CD4-positive, alpha-beta memory T cell (primary cell): ENCODE measurements around the gene ARHGAP44. TPM values are rescaled to one million over a fixed set of nuclear protein-coding genes. Genes with fewer than 3 reads are reported as not detected.
"Not testable (repeated sequence)": the region's sequence is repeated elsewhere in the genome, so short reads cannot be mapped to it uniquely, and the experiment has no call there.

Experiments
- CTCF ChIA-PET: fragments of 350-600 bp; sonication (Branson Sonifier 250); formaldehyde crosslinking; loops from one replicate; lab custom pipeline; 2021; ENCODE audit warnings: inconsistent platforms; ENCODE audit not compliant: partially characterized antibody; lab: Charles Lee
- POLR2A ChIA-PET: fragments of 350-600 bp; sonication (Branson Sonifier 250); formaldehyde crosslinking; loops from one replicate; lab custom pipeline; 2021; ENCODE audit not compliant: partially characterized antibody; lab: Charles Lee
- DNase-seq, 5 donors: peaks; one replicate each; pipeline versions ENCODE4 v3.0.0 to v3.0.0-alpha.2; 2020 to 2022; ENCODE audit warnings: mixed read lengths in 1 of 5
- H3K27ac ChIP-seq: one replicate; pipeline ENCODE4 v1.7.0; 2013; ENCODE audit warnings: low read depth, low read length
- H3K27me3 ChIP-seq: 2 replicates; pipeline ENCODE4 v1.7.0; 2013; ENCODE audit warnings: mild to moderate bottlenecking, low read length, moderate library complexity; ENCODE audit not compliant: insufficient read depth
- H3K36me3 ChIP-seq: 2 replicates; pipeline ENCODE4 v1.7.0; 2013; ENCODE audit warnings: mild to moderate bottlenecking, low read length, moderate library complexity; ENCODE audit not compliant: insufficient read depth
- H3K4me1 ChIP-seq: 2 replicates; pipeline ENCODE4 v1.7.0; 2013; ENCODE audit warnings: mild to moderate bottlenecking, low read length, moderate library complexity; ENCODE audit not compliant: insufficient read depth
- H3K4me3 ChIP-seq, 2 donors: one replicate each; pipeline ENCODE4 v1.7.0; 2013; ENCODE audit warnings: low read length in 2 of 2, mild to moderate bottlenecking in 1 of 2
- H3K9me3 ChIP-seq, 2 donors: one replicate each; pipeline ENCODE4 v1.7.0; 2013; ENCODE audit warnings: low read length in 2 of 2, control low read depth in 1 of 2; ENCODE audit not compliant: control insufficient read depth in 1 of 2
- H3K27ac Mint-ChIP-seq, 7 donors: one replicate each; pipeline ENCODE4 v1.8.0; 2020 to 2021; ENCODE audit warnings: mixed read lengths in 7 of 7, mild to moderate bottlenecking in 6 of 7, inconsistent platforms in 3 of 7, moderate library complexity in 3 of 7
- H3K27me3 Mint-ChIP-seq, 2 donors: one replicate each; pipeline ENCODE4 v1.8.0; 2020 to 2021; ENCODE audit warnings: mixed read lengths in 2 of 2
- H3K36me3 Mint-ChIP-seq, 2 donors: one replicate each; pipeline ENCODE4 v1.8.0; 2020 to 2021; ENCODE audit warnings: mixed read lengths in 2 of 2, inconsistent platforms in 1 of 2, mild to moderate bottlenecking in 1 of 2
- H3K4me1 Mint-ChIP-seq, 4 donors: one replicate each; pipeline ENCODE4 v1.8.0; 2020 to 2021; ENCODE audit warnings: mixed read lengths in 4 of 4, mild to moderate bottlenecking in 1 of 4
- H3K4me3 Mint-ChIP-seq, 8 donors: one replicate each; pipeline ENCODE4 v1.8.0; 2020 to 2021; ENCODE audit warnings: mixed read lengths in 8 of 8, mild to moderate bottlenecking in 7 of 8, moderate library complexity in 6 of 8, inconsistent platforms in 3 of 8
- H3K9me3 Mint-ChIP-seq, 8 donors: one replicate each; pipeline ENCODE4 v1.8.0; 2020 to 2021; ENCODE audit warnings: mixed read lengths in 8 of 8, mild to moderate bottlenecking in 5 of 8, inconsistent platforms in 3 of 8, moderate library complexity in 1 of 8
- intact Hi-C: fragments of 100-400 bp; cut with micrococcal nuclease; formaldehyde crosslinking; loops from one replicate; pipeline ENCODE4 v1.15.1; 2023
- polyA plus RNA-seq, 2 donors: library from polyadenylated mRNA; unstranded; fragments of 300-500 nt; fragmentation: Illumina TruSeq; gene quantifications; one replicate each; pipeline ENCODE4 v1.2.3, GENCODE V29; 2021
- total RNA-seq, 2 experiments: library from RNA; stranded (reverse); gene quantifications; one replicate each; pipeline ENCODE4 v1.2.3, GENCODE V29; 2021

ARHGAP44 gene
- total and polyA plus RNA-seq, 4 experiments from 2014 or later = 0.07 TPM; not detected in 3

DNA sequence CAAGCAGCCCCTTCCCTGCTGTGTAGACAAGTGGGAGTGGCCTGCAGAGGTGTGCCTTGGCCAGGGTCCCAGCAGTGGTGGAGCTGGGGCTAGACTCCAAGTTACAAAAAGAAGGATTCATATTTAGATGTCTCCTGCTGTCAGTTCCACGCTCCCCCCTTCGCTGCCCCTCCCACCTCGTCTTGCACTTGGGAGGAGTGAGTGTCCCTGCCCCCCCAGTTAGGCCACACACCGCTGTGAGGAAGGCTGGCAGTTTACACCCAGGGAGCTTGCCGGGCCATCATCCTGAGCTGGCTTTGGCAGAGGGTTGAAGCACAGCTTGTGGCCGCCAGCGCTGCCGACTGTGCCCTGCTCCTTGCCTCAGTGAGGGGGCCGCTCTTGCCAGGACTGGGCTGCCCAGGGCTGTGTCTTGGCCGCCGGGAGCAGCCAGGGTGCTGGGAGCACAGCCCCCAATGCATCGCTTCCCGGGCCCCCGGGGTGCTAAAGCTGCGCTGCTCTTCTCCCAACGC is 184.3 kb downstream of the ARHGAP44 start:
- no peaks in the 10 kb centered on the region for H3K9me3 ChIP-seq
- no peaks in the 10 kb centered on the region for H3K4me1 ChIP-seq
- Mint-ChIP-seq H3K27ac (no peak overlapping the region), H3K36me3 (no peaks in the 10 kb centered on the region), H3K4me1 (peaks cover 0 to 4% (median 1%) of the 10 kb centered on the region in 4 donors), H3K9me3 (no peaks in the 10 kb centered on the region), H3K4me3 (peak overlapping the region in 1 of 8 donors; percentile 15), H3K27me3 (peaks cover 31 to 32% of the 10 kb centered on the region in 2 donors)
- POLR2A ChIA-PET = no interaction called here
- CTCF ChIA-PET = no interaction called here
- H3K27me3 ChIP-seq = no peaks in the 10 kb centered on the region
- H3K27ac ChIP-seq = no peak overlapping the region
- no peak overlapping the region for H3K4me3 ChIP-seq
- H3K36me3 ChIP-seq = no peaks in the 10 kb centered on the region
- intact Hi-C loops = no loop called here
- DNase-seq = no peak

GRCh38 chr17:12974005-12974531 is 184.8 kb downstream of the ARHGAP44 start:
- H3K4me1 Mint-ChIP-seq = peaks cover 0 to 4% (median 1%) of the 10 kb centered on the region in 4 donors
- no peak overlapping the region for H3K27ac Mint-ChIP-seq
- Histone ChIP-seq H3K27me3 (no peaks in the 10 kb centered on the region), H3K4me1 (no peaks in the 10 kb centered on the region), H3K9me3 (no peaks in the 10 kb centered on the region), H3K27ac (no peak overlapping the region), H3K4me3 (no peak overlapping the region), H3K36me3 (no peaks in the 10 kb centered on the region)
- intact Hi-C loops = no loop called here
- H3K27me3 Mint-ChIP-seq = peaks cover 31 to 33% of the 10 kb centered on the region in 2 donors
- POLR2A ChIA-PET = no interaction called here
- H3K9me3 Mint-ChIP-seq = no peaks in the 10 kb centered on the region
- no peak for DNase-seq
- CTCF ChIA-PET = no interaction called here
- no peaks in the 10 kb centered on the region for H3K36me3 Mint-ChIP-seq
- peak overlapping the region in 2 of 8 donors; percentile 55 to 63 for H3K4me3 Mint-ChIP-seq

DNA sequence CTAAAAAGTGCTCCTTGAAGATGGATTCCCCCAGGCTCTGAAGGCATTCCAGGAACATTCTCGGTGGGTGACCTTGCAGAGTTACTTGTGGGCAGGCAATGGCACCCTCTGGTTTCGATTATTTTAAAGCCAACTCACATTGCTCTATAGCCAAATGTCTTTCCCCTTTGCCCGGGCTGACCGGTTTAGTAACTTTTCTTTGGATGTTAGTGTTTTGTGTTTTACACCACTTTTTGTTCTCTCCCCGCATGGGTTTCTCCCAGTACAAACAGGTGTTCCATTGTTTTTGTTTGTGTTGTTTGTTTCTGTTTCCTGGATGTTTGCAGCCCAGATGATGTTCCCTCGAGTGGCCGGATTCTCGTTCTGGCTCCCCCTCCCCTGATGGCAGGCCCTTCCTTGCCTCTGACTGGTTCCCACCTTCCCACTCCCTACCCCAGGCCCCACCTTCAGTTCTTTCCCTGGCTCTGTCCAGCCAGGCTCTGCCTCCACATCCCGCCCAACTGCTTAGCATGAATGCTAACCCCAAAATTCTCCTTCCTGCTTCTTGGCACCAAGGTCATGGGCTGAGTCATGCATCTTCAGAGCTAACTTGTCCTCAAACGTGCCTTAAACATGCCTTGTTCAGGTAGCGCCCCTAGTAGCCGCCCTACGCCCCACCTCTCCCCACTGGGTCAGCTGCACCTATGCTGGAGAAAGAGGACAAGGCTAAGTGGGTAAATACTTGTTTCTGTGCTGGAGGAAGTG is 187.9 kb downstream of the ARHGAP44 start:
- no peak for DNase-seq
- H3K9me3 Mint-ChIP-seq = no peaks in the 10 kb centered on the region
- Histone ChIP-seq H3K27ac (no peak overlapping the region), H3K9me3 (no peaks in the 10 kb centered on the region), H3K36me3 (no peaks in the 10 kb centered on the region), H3K4me1 (no peaks in the 10 kb centered on the region), H3K27me3 (no peaks in the 10 kb centered on the region), H3K4me3 (no peak overlapping the region)
- no peak overlapping the region for H3K4me3 Mint-ChIP-seq
- ChIA-PET POLR2A (no interaction called here), CTCF (no interaction called here)
- no peak overlapping the region for H3K27ac Mint-ChIP-seq
- peaks cover 0 to 4% (median 1%) of the 10 kb centered on the region in 4 donors for H3K4me1 Mint-ChIP-seq
- intact Hi-C loops = no loop called here
- peaks cover 18 to 30% of the 10 kb centered on the region in 2 donors for H3K27me3 Mint-ChIP-seq
- H3K36me3 Mint-ChIP-seq = no peaks in the 10 kb centered on the region

DNA sequence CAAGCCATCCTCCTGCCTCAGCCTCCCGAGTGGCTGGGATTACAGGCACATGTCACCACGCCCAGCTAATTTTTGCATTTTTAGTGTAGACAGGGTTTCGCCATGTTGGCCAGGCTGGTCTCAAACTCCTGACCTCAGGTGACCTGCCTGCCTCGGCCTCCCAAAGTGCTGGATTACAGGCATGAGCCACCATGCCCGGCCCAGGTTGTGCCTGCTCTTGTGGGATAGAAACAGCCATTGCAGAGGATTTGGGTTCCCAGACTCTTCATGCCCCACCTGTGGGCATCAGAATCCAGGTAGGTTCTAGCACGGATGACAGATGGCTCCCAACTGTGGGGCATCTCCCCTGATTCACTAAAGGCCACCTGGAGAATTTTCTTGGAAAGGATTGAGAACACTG is 189.5 kb downstream of the ARHGAP44 start:
- POLR2A ChIA-PET = not testable (repeated sequence)

GRCh38 chr17:12979246-12979645 is 189.9 kb downstream of the ARHGAP44 start:
- Mint-ChIP-seq H3K4me1 (peaks cover 0 to 3% (median 1%) of the 10 kb centered on the region in 4 donors), H3K4me3 (no peak overlapping the region), H3K9me3 (no peaks in the 10 kb centered on the region), H3K36me3 (no peaks in the 10 kb centered on the region), H3K27me3 (peaks cover 16 to 25% of the 10 kb centered on the region in 2 donors), H3K27ac (no peak overlapping the region)
- DNase-seq = no peak
- Histone ChIP-seq H3K4me3 (no peak overlapping the region), H3K27me3 (no peaks in the 10 kb centered on the region), H3K27ac (no peak overlapping the region), H3K9me3 (no peaks in the 10 kb centered on the region), H3K36me3 (no peaks in the 10 kb centered on the region), H3K4me1 (no peaks in the 10 kb centered on the region)
- POLR2A ChIA-PET = no interaction called here
- intact Hi-C loops = no loop called here
- CTCF ChIA-PET = no interaction called here

More for the DNA sequence above, 189.5 kb downstream of the ARHGAP44 start:
- H3K36me3 ChIP-seq, CTCF ChIA-PET, H3K9me3 Mint-ChIP-seq, H3K4me1 Mint-ChIP-seq, H3K36me3 Mint-ChIP-seq, H3K27ac Mint-ChIP-seq, H3K27ac ChIP-seq, DNase-seq, H3K4me3 ChIP-seq, intact Hi-C loops, H3K27me3 ChIP-seq, H3K4me3 Mint-ChIP-seq, H3K9me3 ChIP-seq, H3K4me1 ChIP-seq: not testable (repeated sequence)
- H3K27me3 Mint-ChIP-seq = peaks cover 16 to 25% of the 10 kb centered on the region in 2 donors

- intact Hi-C loops = no loop called here
- H3K4me1 Mint-ChIP-seq = no peaks in the 10 kb centered on the region
- no peak overlapping the region for H3K4me3 Mint-ChIP-seq
- H3K27me3 Mint-ChIP-seq = peaks cover 13 to 24% of the 10 kb centered on the region in 2 donors
- no peaks in the 10 kb centered on the region for H3K4me1 ChIP-seq
- H3K36me3 ChIP-seq = no peaks in the 10 kb centered on the region
- no peak overlapping the region for H3K4me3 ChIP-seq
- no peak for DNase-seq
- CTCF ChIA-PET = no interaction called here
- no peak overlapping the region for H3K27ac ChIP-seq
- no peak overlapping the region for H3K27ac Mint-ChIP-seq
- no peaks in the 10 kb centered on the region for H3K36me3 Mint-ChIP-seq
- no peaks in the 10 kb centered on the region for H3K27me3 ChIP-seq
- POLR2A ChIA-PET = no interaction called here
- H3K9me3 ChIP-seq = no peaks in the 10 kb centered on the region
- H3K9me3 Mint-ChIP-seq = no peaks in the 10 kb centered on the region
These were observed 190.7 kb downstream of the ARHGAP44 start for GRCh38 chr17:12979826-12980500.

DNA sequence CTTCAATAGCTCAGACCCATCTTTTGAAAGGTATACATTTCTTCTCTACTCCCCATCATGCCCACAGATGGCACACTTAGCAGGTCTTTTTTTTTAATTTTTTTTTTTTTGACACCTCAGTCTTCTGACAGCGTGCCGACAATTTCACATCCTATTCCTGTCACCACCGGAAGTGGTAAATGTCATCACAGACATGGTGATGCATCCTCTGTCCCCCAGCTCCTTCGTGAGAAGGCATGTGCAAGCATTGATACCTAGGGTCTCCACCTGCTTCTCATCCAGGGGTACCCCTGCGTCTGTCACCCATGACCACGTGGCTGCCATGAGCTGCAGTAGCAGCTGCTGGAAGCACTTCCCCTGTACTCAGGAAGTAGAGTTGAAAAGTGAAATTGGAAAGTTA is 192.9 kb downstream of the ARHGAP44 start:
- peak overlapping the region in 1 of 7 donors; percentile 24 for H3K27ac Mint-ChIP-seq
- DNase-seq = peak in 1 of 5 donors; percentile 15
- H3K36me3 Mint-ChIP-seq = no peaks in the 10 kb centered on the region
- no peaks in the 10 kb centered on the region for H3K36me3 ChIP-seq
- intact Hi-C loops = no loop called here
- H3K4me1 ChIP-seq = no peaks in the 10 kb centered on the region
- ChIA-PET CTCF (interaction anchor here (0.9 to 1.0 kb wide), 2 partner anchors 20 to 22 kb away, joined by 3 to 4 read pairs; no protein-coding TSS in a partner anchor), POLR2A (no interaction called here)
- no peak overlapping the region for H3K4me3 ChIP-seq
- H3K27me3 ChIP-seq = no peaks in the 10 kb centered on the region
- no peaks in the 10 kb centered on the region for H3K4me1 Mint-ChIP-seq
- no peaks in the 10 kb centered on the region for H3K9me3 Mint-ChIP-seq
- H3K9me3 ChIP-seq = no peaks in the 10 kb centered on the region
- H3K27me3 Mint-ChIP-seq = peaks cover 10 to 14% of the 10 kb centered on the region in 2 donors
- H3K27ac ChIP-seq = no peak overlapping the region
- H3K4me3 Mint-ChIP-seq = no peak overlapping the region
